Stimulated activated CD4-positive, alpha-beta T cell treated with anti-CD3 and anti-CD28 coated beads, TNF-alpha, amount 100 ng/mL, for 1 hour (primary cell): Measurements from ENCODE around the gene SPTBN4.
A peak's percentile ranks its signal among the peaks of the same experiment; 100 is the strongest.
"Not testable (repeated sequence)": the region's sequence is repeated elsewhere in the genome, so short reads cannot be mapped to it uniquely, and the experiment has no call there.

Source experiments
- DNase-seq, 3 donors: peaks; one replicate each; pipeline ENCODE4 v3.0.0-alpha.2; 2020; ENCODE audit warnings: low read depth in 3 of 3, low spot score in 1 of 3

SPTBN4 gene

GRCh38 chr19:40502647-40503319 is 36.0 kb downstream of the SPTBN4 start:
- DNase-seq = no peak

- DNase-seq = no peak
Observed at GRCh38 chr19:40503320-40503695, 36.5 kb downstream of the SPTBN4 start.

- no peak for DNase-seq
Observed at GRCh38 chr19:40506099-40506498, 39.3 kb downstream of the SPTBN4 start.

DNA sequence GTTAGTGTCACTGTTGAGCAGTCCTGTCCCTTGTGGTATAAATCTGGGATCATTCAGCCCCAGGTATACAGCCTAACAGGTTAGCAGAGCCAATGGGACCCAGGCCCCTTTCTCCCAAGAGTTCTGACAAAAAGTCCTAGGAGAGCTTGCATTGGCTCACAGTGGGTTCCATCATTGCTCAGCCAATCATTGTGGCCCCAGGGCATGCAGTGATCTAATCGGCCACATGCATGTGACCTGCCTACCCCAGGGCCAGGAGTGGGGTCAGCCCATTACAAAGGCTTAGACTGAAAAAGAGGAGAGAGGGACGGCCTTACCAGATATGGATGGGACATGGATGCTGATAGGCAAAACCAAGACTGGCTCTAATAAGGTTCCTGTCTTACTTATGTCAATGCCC is 41.1 kb downstream of the SPTBN4 start:
- no peak for DNase-seq

DNA sequence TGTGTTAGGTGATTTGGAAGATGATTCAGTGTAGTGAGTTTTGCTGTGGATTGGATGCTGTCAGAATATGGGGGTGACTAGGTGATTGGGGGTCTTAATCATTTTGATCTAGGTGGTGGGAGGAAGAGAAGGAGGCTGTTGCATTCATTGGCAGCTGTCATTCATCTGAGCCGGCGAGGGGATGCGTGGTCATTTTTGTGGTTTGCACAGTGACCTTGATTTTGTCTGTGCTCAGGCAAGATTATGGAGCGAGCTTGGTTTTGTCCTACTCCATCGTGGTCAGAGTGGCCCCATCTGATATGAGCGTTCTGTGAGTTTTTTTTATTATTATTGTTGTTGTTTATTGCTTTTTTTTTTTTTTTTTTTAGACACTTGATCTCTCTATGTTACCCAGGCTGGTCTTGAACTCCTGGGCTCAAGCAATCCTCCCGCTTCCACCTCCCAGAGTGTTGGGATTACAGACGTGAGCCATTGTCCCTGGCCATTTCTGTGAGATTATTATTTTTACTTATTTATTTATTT is 42.0 kb downstream of the SPTBN4 start:
- no peak for DNase-seq

- no peak for DNase-seq
Observed at GRCh38 chr19:40510526-40511115, 43.8 kb downstream of the SPTBN4 start.

GRCh38 chr19:40511487-40511886 is 44.7 kb downstream of the SPTBN4 start:
- no peak for DNase-seq

DNA sequence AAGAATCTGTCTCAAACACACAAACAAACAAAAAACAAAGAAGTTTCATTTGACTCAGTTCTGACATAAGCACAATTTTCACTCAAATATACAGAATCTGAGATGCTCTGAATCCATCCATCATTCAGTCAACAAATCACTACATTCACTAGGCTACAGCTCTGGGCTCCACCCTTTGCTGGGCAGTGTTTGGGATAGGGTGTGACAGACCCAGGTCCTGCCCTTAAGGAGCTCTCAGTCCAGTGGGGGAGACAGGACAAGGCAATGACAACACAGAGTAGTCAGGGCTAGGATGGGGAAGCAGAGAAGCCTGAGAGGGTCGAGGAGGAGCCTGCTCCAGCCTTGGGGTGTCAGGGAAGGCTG is 45.3 kb downstream of the SPTBN4 start:
- no peak for DNase-seq

DNA sequence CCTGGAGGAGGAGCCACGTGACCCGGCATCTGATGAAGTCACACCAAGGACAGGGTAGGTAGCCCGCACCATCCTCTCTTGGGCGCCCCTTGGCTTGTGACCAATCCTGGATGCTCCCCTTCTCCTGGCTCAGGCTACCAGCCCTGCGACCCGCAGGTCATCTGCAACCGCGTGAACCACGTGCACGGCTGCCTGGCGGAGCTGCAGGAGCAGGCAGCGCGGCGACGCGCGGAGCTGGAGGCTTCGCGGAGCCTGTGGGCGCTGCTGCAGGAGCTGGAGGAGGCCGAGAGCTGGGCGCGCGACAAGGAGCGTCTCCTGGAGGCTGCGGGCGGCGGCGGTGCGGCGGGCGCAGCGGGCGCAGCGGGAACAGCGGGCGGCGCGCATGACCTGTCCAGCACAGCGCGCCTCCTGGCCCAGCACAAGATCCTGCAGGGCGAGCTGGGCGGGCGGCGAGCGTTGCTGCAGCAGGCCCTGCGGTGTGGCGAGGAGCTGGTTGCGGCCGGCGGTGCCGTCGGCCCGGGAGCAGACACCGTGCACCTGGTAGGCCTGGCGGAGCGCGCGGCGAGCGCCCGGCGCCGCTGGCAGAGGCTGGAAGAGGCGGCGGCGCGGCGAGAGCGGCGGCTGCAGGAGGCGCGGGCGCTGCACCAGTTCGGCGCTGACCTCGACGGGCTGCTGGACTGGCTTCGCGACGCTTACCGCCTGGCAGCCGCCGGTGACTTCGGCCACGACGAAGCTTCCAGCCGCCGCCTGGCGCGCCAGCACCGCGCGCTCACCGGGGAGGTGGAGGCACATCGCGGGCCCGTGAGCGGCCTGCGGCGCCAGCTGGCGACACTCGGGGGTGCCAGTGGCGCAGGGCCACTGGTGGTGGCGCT is 45.9 kb downstream of the SPTBN4 start:
- no peak for DNase-seq

DNA sequence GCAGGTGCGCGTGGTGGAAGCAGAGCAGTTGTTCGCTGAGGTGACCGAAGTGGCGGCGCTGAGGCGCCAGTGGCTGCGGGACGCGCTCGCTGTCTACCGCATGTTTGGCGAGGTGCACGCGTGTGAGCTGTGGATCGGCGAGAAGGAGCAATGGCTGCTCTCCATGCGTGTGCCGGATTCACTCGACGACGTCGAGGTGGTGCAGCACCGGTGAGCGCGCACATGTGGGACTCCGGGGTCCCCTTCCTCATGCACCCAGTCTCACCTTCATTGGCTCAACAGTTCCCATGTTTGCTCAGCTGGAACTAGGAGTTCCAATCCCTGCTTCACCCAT is 46.5 kb downstream of the SPTBN4 start:
- DNase-seq = no peak

GRCh38 chr19:40513741-40514315 is 47.0 kb downstream of the SPTBN4 start:
- DNase-seq = no peak

- DNase-seq = no peak
Observed at GRCh38 chr19:40517248-40517647, 50.4 kb downstream of the SPTBN4 start.

GRCh38 chr19:40519352-40520322 is 52.8 kb downstream of the SPTBN4 start:
- DNase-seq = no peak

GRCh38 chr19:40521276-40521675 is 54.5 kb downstream of the SPTBN4 start:
- no peak for DNase-seq

DNA sequence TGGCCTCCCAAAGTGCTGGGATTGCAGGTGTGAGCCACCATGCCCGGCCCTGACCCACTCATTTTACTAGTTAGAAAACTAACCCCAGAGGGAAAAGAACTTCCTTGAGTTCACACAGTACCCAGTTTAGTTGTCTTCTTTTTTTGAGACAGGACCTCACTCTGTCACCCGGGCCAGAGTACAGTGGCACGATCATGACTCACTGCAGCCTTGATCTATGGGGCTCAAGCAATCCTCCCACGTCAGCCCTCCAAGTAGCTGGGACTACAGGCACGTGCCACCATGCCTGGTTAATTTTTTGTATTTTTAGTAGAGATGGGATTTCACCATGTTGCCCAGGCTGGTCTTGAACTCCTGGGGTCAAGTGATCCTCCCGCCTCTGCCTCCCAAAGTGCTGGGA is 55.1 kb downstream of the SPTBN4 start:
- not testable (repeated sequence) for DNase-seq

DNA sequence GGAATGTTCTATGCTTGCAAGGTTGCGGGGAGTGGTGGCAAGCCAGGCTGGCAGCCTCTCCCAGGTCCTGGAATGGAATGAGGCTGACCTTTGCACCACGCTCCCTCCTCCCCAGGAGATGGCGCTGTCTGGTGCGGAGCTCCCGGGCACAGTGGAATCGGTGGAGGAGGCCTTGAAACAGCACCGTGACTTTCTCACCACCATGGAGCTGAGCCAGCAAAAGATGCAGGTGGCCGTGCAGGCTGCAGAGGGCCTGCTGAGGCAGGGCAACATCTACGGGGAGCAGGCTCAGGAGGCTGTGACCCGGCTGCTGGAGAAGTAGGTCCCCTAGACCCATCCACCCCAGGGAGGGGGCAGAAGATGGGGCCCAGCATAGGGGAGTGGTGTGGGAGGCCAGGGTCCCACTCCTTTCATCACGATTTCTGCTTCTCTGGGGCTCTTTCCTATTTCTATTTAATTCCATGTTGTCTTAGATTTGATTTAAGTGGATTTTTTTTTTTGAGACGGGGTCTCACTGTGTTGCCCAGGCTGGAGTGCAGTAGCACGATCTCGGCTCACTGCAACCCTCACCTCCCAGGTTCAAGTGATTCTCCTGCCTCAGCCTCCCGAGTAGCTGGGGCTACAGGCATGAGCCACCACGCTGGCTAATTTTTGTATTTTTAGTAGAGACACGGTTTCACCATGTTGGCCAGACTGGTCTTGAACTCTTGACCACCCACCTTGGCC is 56.7 kb downstream of the SPTBN4 start:
- peak in 1 of 3 donors; percentile 12 for DNase-seq

- no peak for DNase-seq
Observed at GRCh38 chr19:40524133-40524549, 57.3 kb downstream of the SPTBN4 start.

- no peak for DNase-seq
Observed at GRCh38 chr19:40524655-40525054, 57.9 kb downstream of the SPTBN4 start.

- no peak for DNase-seq
Observed at GRCh38 chr19:40525234-40526051, 58.6 kb downstream of the SPTBN4 start.
